GM18505 (cell line): ENCODE results near the gene ASMTL.
"Not testable (repeated sequence)": the region's sequence is repeated elsewhere in the genome, so short reads cannot be mapped to it uniquely, and the experiment has no call there.

Experiments used
- ATAC-seq: cut with Tn5 transposase; IDR thresholded peaks from one replicate; pipeline ENCODE4 v1.9.1; 2021; ENCODE audit not compliant: unreplicated experiment
- POLR2A ChIP-seq: IDR thresholded peaks from 4 replicates; pipeline ENCODE4 v1.6.1; 2011; ENCODE audit warnings: borderline replicate concordance; ENCODE audit not compliant: insufficient read depth, insufficient read length; ENCODE audit errors: extremely low read depth

ASMTL gene

DNA sequence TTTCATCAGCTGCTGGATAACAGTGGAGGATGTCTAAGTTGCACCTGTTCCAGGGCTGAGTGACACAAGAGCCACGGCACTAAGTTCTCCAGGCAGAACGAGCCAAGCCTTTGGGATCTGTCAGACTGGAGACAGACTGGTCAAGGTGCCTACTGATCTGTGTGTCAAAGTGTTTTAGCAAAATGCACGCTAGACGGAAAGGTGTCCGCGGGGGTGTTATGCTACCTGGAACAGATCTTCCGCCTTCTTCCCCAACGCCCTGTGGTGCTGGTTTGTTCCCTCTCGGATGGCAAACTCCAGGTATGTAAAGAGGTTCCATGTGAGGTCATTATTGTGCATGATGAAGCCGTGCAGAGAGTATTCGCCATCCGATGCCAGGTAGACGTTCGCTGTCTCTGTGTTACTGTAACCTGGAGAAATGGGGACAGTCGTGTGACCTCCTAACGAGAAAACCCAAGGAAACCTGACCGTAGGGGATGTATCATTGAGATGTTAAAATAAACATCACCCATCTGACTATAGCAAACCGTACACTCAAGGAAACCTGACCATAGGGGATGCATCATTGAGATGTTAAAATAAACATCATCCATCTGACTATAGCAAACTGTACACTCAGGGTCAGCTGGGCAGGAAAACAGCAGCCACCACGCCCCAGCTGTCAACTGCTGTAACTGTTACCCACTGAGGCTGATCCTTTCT is 31.1 kb downstream of the ASMTL start:
- ATAC-seq: no peak
- peak; percentile 32 for TF ChIP-seq POLR2A

DNA sequence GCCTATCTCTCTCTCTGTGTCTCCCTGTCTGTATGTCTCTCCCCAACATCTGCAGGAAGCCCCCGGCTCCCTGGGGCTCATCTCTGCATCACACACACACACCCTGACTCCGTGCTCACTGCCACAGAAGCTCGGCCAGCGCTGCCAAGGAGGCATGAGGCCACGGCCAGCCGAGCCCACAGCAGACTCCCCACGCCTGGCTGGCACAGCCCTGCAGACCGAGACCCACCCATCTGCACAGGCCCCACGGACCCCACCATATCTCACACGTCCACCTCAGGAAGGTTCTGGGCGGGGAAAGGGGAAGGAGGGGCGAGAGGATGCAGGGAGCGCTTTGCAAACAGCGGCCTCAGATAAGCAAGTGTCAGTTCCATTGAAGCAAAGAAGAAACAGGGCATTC is 32.3 kb downstream of the ASMTL start:
- no peak for ATAC-seq
- TF ChIP-seq POLR2A: no peak

- no peak for TF ChIP-seq POLR2A
- ATAC-seq: no peak
Measured at GRCh38 chrX:1419545-1420355, 33.0 kb downstream of the ASMTL start.

- peak; percentile 47 for TF ChIP-seq POLR2A
- ATAC-seq: no peak
Measured at GRCh38 chrX:1418901-1419544, 33.7 kb downstream of the ASMTL start.

- no peak for TF ChIP-seq POLR2A
- ATAC-seq: no peak
Measured at GRCh38 chrX:1417921-1418771, 34.6 kb downstream of the ASMTL start.

DNA sequence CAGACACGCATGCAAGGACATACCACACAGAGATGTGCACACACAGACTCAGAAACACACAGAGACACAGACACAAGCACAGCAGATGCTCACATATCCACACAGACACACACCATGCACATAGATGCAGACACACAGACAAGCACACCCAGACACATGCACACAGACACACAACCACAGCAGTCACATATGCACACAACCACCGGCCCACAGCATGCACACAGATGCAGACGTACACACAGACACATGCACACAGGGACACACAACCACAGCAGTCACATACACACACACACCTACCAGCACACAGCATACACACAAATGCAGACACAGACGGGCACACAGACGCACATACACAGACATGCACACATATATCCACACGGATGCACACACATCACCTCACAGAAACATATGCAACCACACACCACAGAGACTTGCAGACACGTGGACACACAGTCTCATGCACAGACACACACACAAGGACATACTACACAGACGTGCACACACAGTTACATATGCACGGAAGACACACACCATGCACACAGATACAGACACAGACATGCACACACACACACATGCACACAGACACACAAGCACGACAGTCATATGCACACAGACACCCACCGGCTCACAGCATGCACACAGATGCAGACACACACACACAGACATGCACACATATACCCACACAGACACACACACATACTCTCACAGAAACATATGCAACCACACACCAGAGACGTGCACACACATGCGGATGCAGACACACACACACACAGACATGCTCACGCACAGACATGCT is 35.5 kb downstream of the ASMTL start:
- ATAC-seq: no peak
- TF ChIP-seq POLR2A: peak; percentile 2

DNA sequence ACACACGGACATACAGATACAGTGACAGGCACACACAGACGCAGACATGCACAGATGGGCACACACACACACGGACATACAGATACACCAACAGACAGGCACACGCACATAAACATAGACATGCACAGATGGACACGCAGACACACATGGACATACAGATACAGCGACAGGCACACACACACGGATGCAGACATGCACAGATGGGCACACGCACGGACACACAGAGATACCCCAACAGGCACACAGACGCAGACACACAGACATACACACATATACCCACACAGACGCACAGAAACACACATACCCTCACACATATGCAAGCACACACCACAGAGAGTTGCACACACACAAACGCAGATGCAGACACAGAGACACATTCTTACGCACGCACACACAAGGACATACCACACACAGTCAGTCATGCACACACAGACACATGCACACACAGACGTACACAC is 36.4 kb downstream of the ASMTL start:
- TF ChIP-seq POLR2A: no peak

DNA sequence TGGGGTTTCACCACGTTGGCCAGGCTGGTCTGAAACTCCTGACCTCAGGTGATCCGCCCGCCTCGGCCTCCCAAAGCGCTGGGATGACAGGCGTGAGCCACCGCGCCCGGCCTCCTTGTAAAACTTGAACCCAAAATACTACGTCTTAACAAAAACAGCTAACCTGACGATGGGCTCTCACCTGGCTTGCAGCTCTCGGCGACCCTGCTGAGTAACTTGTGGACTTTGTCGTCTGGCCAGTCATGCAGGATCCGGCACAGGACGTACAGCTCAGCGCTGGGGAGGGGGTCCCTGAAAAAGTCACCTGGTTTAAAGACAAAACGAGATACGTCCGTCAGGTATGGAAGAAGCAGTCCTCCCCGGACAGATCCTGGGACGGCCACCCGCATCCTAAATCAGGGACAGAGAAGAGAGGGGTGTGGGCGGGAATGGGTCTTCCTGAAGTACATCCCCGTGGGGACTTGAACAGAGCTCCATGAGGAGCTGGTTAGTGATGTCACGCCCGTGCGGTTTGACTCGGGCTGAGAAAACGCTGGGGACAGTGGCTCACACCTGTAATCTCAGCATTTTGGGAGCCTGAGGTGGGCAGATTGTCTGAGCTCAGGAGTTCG is 40.1 kb downstream of the ASMTL start:
- no peak for TF ChIP-seq POLR2A
- no peak for ATAC-seq

More for the DNA sequence above, 36.4 kb downstream of the ASMTL start:
- no peak for ATAC-seq

GRCh38 chrX:1411326-1411725 is 41.4 kb downstream of the ASMTL start:
- no peak for TF ChIP-seq POLR2A
- no peak for ATAC-seq

DNA sequence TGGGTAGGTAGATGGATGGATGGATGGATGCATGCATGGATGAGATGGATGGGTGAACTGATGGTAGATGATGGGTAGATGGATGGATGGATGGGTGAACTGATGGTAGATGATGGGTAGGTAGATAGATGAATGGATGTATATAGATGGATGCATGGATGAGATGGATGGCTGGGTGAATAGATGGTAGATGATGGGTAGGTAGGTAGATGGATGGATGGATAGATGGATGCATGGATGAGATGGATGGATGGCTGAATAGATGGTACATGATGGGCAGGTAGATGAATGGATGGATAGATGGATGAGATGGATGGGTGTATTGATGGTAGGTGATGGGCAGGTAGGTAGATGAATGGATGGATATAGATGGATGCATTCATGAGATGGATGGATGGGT is 45.7 kb downstream of the ASMTL start:
- no peak for TF ChIP-seq POLR2A
- ATAC-seq: no peak

DNA sequence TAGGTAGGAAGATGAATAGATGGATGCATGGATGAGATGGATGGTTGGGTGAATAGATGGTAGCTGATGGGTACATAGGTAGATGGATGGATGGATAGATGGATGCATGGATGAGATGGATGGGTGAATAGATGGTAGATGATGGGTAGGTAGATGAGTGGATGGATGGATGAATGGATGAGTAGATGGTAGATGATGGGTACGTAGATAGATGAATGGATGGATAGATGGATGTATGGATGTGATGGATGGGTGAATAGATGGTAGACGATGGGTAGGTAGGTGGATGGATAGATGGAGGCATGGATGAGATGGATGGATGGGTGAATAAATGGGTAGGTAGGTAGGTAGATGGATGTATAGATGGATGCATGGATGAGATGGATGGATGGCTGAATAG is 46.9 kb downstream of the ASMTL start:
- ATAC-seq: not testable (repeated sequence)

- ATAC-seq: not testable (repeated sequence)
Measured at GRCh38 chrX:1403867-1404266, 48.8 kb downstream of the ASMTL start.

DNA sequence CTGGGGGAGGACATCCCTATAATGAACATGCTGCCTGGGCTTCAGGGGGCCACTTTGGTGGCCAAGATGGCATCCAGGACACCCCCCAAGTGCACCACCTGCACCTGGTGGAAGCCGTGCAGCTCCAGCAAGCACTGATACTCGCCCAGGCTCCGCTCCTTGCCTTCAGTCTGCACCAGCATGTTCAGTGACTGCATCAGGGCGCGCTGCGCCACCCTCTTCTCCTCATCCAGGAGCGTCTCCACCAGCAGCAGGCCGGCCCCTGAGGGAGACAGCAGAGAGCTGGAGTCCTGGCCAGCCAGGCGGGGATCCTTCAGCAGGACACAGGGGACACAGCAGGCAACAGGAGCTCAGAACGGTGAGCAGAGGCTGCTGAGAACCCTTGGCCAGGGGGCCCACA is 49.5 kb downstream of the ASMTL start:
- ATAC-seq: no peak

More for the DNA sequence above, 49.5 kb downstream of the ASMTL start:
- no peak for TF ChIP-seq POLR2A
